KOPT-K1 (cell line): Measurements from ENCODE around the gene METTL25B.

Experiments used
- H3K27ac ChIP-seq: fragments of 200-600 bp; sonication (generic); 2 replicates; pipeline ENCODE4 v1.5.1; 2016; ENCODE audit warnings: antibody characterized with exemption, mild to moderate bottlenecking, low read depth, low read length; ENCODE audit not compliant: poor library complexity, severe bottlenecking
- H3K36me3 ChIP-seq: fragments of 200-600 bp; sonication (generic); 2 replicates; pipeline ENCODE4 v1.5.1; 2017; ENCODE audit warnings: antibody characterized with exemption, mild to moderate bottlenecking, low read length, moderate library complexity; ENCODE audit not compliant: insufficient read depth
- H3K9me3 ChIP-seq: fragments of 200-600 bp; sonication (generic); 2 replicates; pipeline ENCODE4 v1.5.1; 2017; ENCODE audit warnings: antibody characterized with exemption, low read length, mild to moderate bottlenecking; ENCODE audit not compliant: insufficient read depth, poor library complexity, severe bottlenecking

METTL25B gene

GRCh38 chr1:156776942-156777341 is 48.7 kb downstream of the METTL25B start:
- Histone ChIP-seq H3K9me3 (no peaks in the 10 kb centered on the region), H3K27ac (no peak overlapping the region), H3K36me3 (peaks cover 54% of the 10 kb centered on the region)

GRCh38 chr1:156777573-156777972 is 49.3 kb downstream of the METTL25B start:
- no peaks in the 10 kb centered on the region for H3K9me3 ChIP-seq
- H3K36me3 ChIP-seq: peaks cover 54% of the 10 kb centered on the region
- H3K27ac ChIP-seq: no peak overlapping the region

- no peaks in the 10 kb centered on the region for H3K9me3 ChIP-seq
- peaks cover 66% of the 10 kb centered on the region for H3K36me3 ChIP-seq
- no peak overlapping the region for H3K27ac ChIP-seq
Measured at GRCh38 chr1:156781585-156782186, 53.4 kb downstream of the METTL25B start.

GRCh38 chr1:156785458-156785857 is 57.2 kb downstream of the METTL25B start:
- peaks cover 93% of the 10 kb centered on the region for H3K36me3 ChIP-seq

More at GRCh38 chr1:156785458-156785857, 57.2 kb downstream of the METTL25B start:
- no peak overlapping the region for H3K27ac ChIP-seq
- H3K9me3 ChIP-seq: no peaks in the 10 kb centered on the region
